Naive thymus-derived CD8-positive, alpha-beta T cell (primary cell): ENCODE results near the gene ARL2. TPM values are rescaled to one million over a fixed set of nuclear protein-coding genes. Genes with fewer than 3 reads are reported as not detected.
"Not testable (repeated sequence)": the region's sequence is repeated elsewhere in the genome, so short reads cannot be mapped to it uniquely, and the experiment has no call there.

ENCODE experiments used
- ATAC-seq, 2 donors: fragments of 150-1000 bp; cut with Tn5 transposase in 1 of 2; sonication (Bioruptor Pico), chemical (Tn5 transposase) in 1 of 2; 1 replicate in 1 of 2; 2 replicates in 1 of 2; pipeline ENCODE4 v1.10.0; 2021; ENCODE audit warnings: mild to moderate bottlenecking in 2 of 2, moderate library complexity in 2 of 2
- POLR2A ChIA-PET: fragments of 350-600 bp; sonication (Branson Sonifier 250); formaldehyde crosslinking; loops from one replicate; lab custom pipeline; 2021; ENCODE audit warnings: antibody characterized with exemption; lab: Charles Lee
- DNase-seq, 10 donors: peaks; one replicate each; pipeline versions ENCODE4 v3.0.0 to v3.0.0-alpha.2; 2020 to 2022
- H3K27ac Mint-ChIP-seq, 10 donors: one replicate each; pipeline ENCODE4 v1.8.0; 2020 to 2022; ENCODE audit warnings: mild to moderate bottlenecking in 10 of 10, mixed read lengths in 10 of 10, moderate library complexity in 4 of 10, inconsistent platforms in 1 of 10
- H3K27me3 Mint-ChIP-seq, 5 donors: one replicate each; pipeline ENCODE4 v1.8.0; 2021 to 2022; ENCODE audit warnings: mixed read lengths in 5 of 5
- H3K36me3 Mint-ChIP-seq, 3 donors: one replicate each; pipeline ENCODE4 v1.8.0; 2020 to 2022; ENCODE audit warnings: mixed read lengths in 3 of 3, mild to moderate bottlenecking in 2 of 3, inconsistent platforms in 1 of 3
- H3K4me1 Mint-ChIP-seq, 4 donors: one replicate each; pipeline ENCODE4 v1.8.0; 2021 to 2022; ENCODE audit warnings: mixed read lengths in 4 of 4
- H3K4me3 Mint-ChIP-seq, 10 donors: one replicate each; pipeline ENCODE4 v1.8.0; 2020 to 2022; ENCODE audit warnings: mild to moderate bottlenecking in 10 of 10, mixed read lengths in 10 of 10, moderate library complexity in 6 of 10, inconsistent platforms in 1 of 10
- H3K9me3 Mint-ChIP-seq, 9 donors: one replicate each; pipeline ENCODE4 v1.8.0; 2020 to 2022; ENCODE audit warnings: mixed read lengths in 9 of 9, mild to moderate bottlenecking in 3 of 9, inconsistent platforms in 1 of 9, moderate library complexity in 1 of 9
- polyA plus RNA-seq, 3 donors: library from polyadenylated mRNA; unstranded; fragments of 300-500 nt; fragmentation: Illumina TruSeq; gene quantifications; one replicate each; pipeline ENCODE4 v1.2.3, GENCODE V29; 2021
- total RNA-seq, 8 experiments: library from RNA in 2 of 8; stranded (reverse) in 2 of 8; gene quantifications; one replicate each; pipeline ENCODE4 v1.2.3 and lab custom pipeline; 2021 to 2026

ARL2 gene
- total and polyA plus RNA-seq, 5 experiments from 2014 or later, result 37.0 to 135 (median 108) TPM

GRCh38 chr11:65013130-65013887 lies 651 bp upstream of the ARL2 start:
- DNase-seq (peak in 9 of 10 donors; percentile 84 to 95 (median 91)), ATAC-seq (peak; percentile 81 to 89)
- Mint-ChIP-seq H3K9me3 (no peaks in the 10 kb centered on the region), H3K27me3 (no peaks in the 10 kb centered on the region), H3K4me3 (peak overlapping the region; percentile 86 to 94 (median 89)), H3K36me3 (peaks cover 0 to 4% (median 3%) of the 10 kb centered on the region in 3 donors), H3K4me1 (peaks cover 17 to 31% (median 29%) of the 10 kb centered on the region in 4 donors), H3K27ac (peak overlapping the region; percentile 82 to 99 (median 94))
- POLR2A ChIA-PET, result interaction anchor here (0.5 to 2.9 kb wide), 15 partner anchors 14 to 234 kb away, joined by 3 to 23 read pairs (median 7); partner anchors contain the start of genes FAU, MRPL49, PPP2R5B and SAC3D1

- ATAC-seq (no peak), DNase-seq (no peak)
- Mint-ChIP-seq H3K27me3 (no peaks in the 10 kb centered on the region), H3K27ac (peak overlapping the region; percentile 84 to 97 (median 94)), H3K4me3 (peak overlapping the region; percentile 86 to 95 (median 90)), H3K4me1 (peaks cover 17 to 31% (median 29%) of the 10 kb centered on the region in 4 donors), H3K36me3 (peaks cover 0 to 11% (median 3%) of the 10 kb centered on the region in 3 donors), H3K9me3 (no peaks in the 10 kb centered on the region)
- POLR2A ChIA-PET, result interaction anchor here (0.7 to 2.9 kb wide), 16 partner anchors 9 to 161 kb away, joined by 3 to 23 read pairs (median 3); partner anchors contain the start of genes FAU, MRPL49, SAC3D1 and SNX15
Measured at GRCh38 chr11:65014726-65015227, 817 bp downstream of the ARL2 start.

- Mint-ChIP-seq H3K4me1 (peaks cover 17 to 33% (median 29%) of the 10 kb centered on the region in 4 donors), H3K9me3 (no peaks in the 10 kb centered on the region), H3K36me3 (peaks cover 0 to 12% (median 3%) of the 10 kb centered on the region in 3 donors), H3K27ac (peak overlapping the region in 4 of 10 donors; percentile 36 to 76 (median 42)), H3K4me3 (peak overlapping the region in 1 of 10 donors; percentile 28), H3K27me3 (no peaks in the 10 kb centered on the region)
- DNase-seq (no peak), ATAC-seq (no peak)
- POLR2A ChIA-PET, result interaction anchor here (0.6 to 1.2 kb wide), 2 partner anchors 48 to 102 kb away, joined by 3 read pairs; no protein-coding TSS in a partner anchor
Measured at GRCh38 chr11:65016705-65017104, 2.7 kb downstream of the ARL2 start.

GRCh38 chr11:65017937-65018336 lies 4.0 kb downstream of the ARL2 start:
- Mint-ChIP-seq H3K27me3 (no peaks in the 10 kb centered on the region), H3K9me3 (no peaks in the 10 kb centered on the region), H3K4me1 (peaks cover 15 to 31% (median 28%) of the 10 kb centered on the region in 4 donors), H3K36me3 (peaks cover 0 to 12% (median 3%) of the 10 kb centered on the region in 3 donors), H3K4me3 (no peak overlapping the region), H3K27ac (peak overlapping the region in 2 of 10 donors; percentile 40 to 60)
- DNase-seq (no peak), ATAC-seq (no peak)
- POLR2A ChIA-PET, result interaction anchor here (0.8 kb wide), 1 partner anchor 94 kb away, joined by 3 read pairs; the partner anchor contains the start of gene TM7SF2

- POLR2A ChIA-PET, result interaction anchor here (0.7 kb wide), 1 partner anchor 315 kb away, joined by 4 read pairs; no protein-coding TSS in a partner anchor
- H3K9me3 Mint-ChIP-seq, result no peaks in the 10 kb centered on the region
- H3K36me3 Mint-ChIP-seq, result peaks cover 0 to 12% (median 3%) of the 10 kb centered on the region in 3 donors
- no peak overlapping the region for H3K27ac Mint-ChIP-seq
- no peaks in the 10 kb centered on the region for H3K27me3 Mint-ChIP-seq
- H3K4me3 Mint-ChIP-seq, result no peak overlapping the region
- no peak for DNase-seq
- ATAC-seq, result no peak
- H3K4me1 Mint-ChIP-seq, result peaks cover 8 to 23% (median 19%) of the 10 kb centered on the region in 4 donors
Measured at GRCh38 chr11:65019824-65020223, 5.9 kb downstream of the ARL2 start.

GRCh38 chr11:65021003-65021402 lies 7.0 kb downstream of the ARL2 start:
- Mint-ChIP-seq H3K27me3 (no peaks in the 10 kb centered on the region), H3K4me1 (peaks cover 8 to 14% (median 11%) of the 10 kb centered on the region in 4 donors), H3K9me3 (no peaks in the 10 kb centered on the region), H3K4me3 (no peak overlapping the region), H3K27ac (no peak overlapping the region), H3K36me3 (peaks cover 0 to 12% (median 3%) of the 10 kb centered on the region in 3 donors)
- POLR2A ChIA-PET, result interaction anchor here (0.7 kb wide), 2 partner anchors 337 to 427 kb away, joined by 4 read pairs; no protein-coding TSS in a partner anchor
- no peak for DNase-seq
- ATAC-seq, result no peak

GRCh38 chr11:65021509-65021908 lies 7.5 kb downstream of the ARL2 start:
- no peak for ATAC-seq
- POLR2A ChIA-PET, result no interaction called here
- no peak for DNase-seq
- Mint-ChIP-seq H3K9me3 (no peaks in the 10 kb centered on the region), H3K27ac (no peak overlapping the region), H3K36me3 (peaks cover 0 to 11% (median 3%) of the 10 kb centered on the region in 3 donors), H3K4me1 (peaks cover 4 to 9% (median 7%) of the 10 kb centered on the region in 4 donors), H3K4me3 (no peak overlapping the region), H3K27me3 (no peaks in the 10 kb centered on the region)

GRCh38 chr11:65023502-65023901 lies 9.5 kb downstream of the ARL2 start:
- DNase-seq, H3K27me3 Mint-ChIP-seq, H3K9me3 Mint-ChIP-seq, H3K36me3 Mint-ChIP-seq, ATAC-seq, H3K4me3 Mint-ChIP-seq: not testable (repeated sequence)
- Mint-ChIP-seq H3K27ac (peak overlapping the region in 1 of 10 donors; percentile 11), H3K4me1 (peaks cover 7 to 19% (median 17%) of the 10 kb centered on the region in 4 donors)
- POLR2A ChIA-PET, result interaction anchor here (0.6 to 1.0 kb wide), 2 partner anchors 9 to 1948 kb away, joined by 3 read pairs; no protein-coding TSS in a partner anchor

- Mint-ChIP-seq H3K4me3 (peak overlapping the region; percentile 46 to 91 (median 84)), H3K36me3 (peaks cover 0 to 4% (median 0%) of the 10 kb centered on the region in 3 donors), H3K27ac (peak overlapping the region in 9 of 10 donors; percentile 79 to 96 (median 91)), H3K4me1 (peaks cover 7 to 23% (median 20%) of the 10 kb centered on the region in 4 donors), H3K9me3 (no peaks in the 10 kb centered on the region), H3K27me3 (no peaks in the 10 kb centered on the region)
- DNase-seq, result peak in 1 of 10 donors; percentile 21
- POLR2A ChIA-PET, result interaction anchor here (0.8 to 2.2 kb wide), 5 partner anchors 11 to 85 kb away, joined by 3 to 8 read pairs (median 5); partner anchors contain the start of genes ARL2, CDCA5, TM7SF2 and VPS51
- no peak for ATAC-seq
Measured at GRCh38 chr11:65026810-65027209, 12.8 kb downstream of the ARL2 start.

- peak within 1 kb of the TSS; percentile 79 to 96 (median 92) for H3K27ac Mint-ChIP-seq
Measured at GRCh38 chr11:65027213-65028067, 13.5 kb downstream of the ARL2 start, which contains the start of gene SNX15. TSS of gene SNX15 (plus strand) at chr11:65027439. CDS start at chr11:65027538, 99 bp downstream.

GRCh38 chr11:65032216-65032615 lies 18.3 kb downstream of the ARL2 start:
- H3K27ac Mint-ChIP-seq, result no peak overlapping the region
- peaks cover 0 to 23% (median 0%) of the 10 kb centered on the region in 3 donors for H3K36me3 Mint-ChIP-seq
- no peak overlapping the region for H3K4me3 Mint-ChIP-seq
- no peaks in the 10 kb centered on the region for H3K27me3 Mint-ChIP-seq
- DNase-seq (no peak), ATAC-seq (no peak)
- POLR2A ChIA-PET, result interaction anchor here (0.5 to 1.2 kb wide), 2 partner anchors 64 to 75 kb away, joined by 3 to 4 read pairs; partner anchors contain the start of gene VPS51
- H3K4me1 Mint-ChIP-seq, result peaks cover 3 to 19% (median 14%) of the 10 kb centered on the region in 4 donors
- H3K9me3 Mint-ChIP-seq, result no peaks in the 10 kb centered on the region

More at GRCh38 chr11:65027213-65028067, 13.5 kb downstream of the ARL2 start, which contains the start of gene SNX15:
- H3K36me3 Mint-ChIP-seq, result peaks cover 0 to 4% (median 0%) of the 10 kb centered on the region in 3 donors
- no peaks in the 10 kb centered on the region for H3K9me3 Mint-ChIP-seq
- DNase-seq (peak; percentile 73 to 96 (median 92)), ATAC-seq (peak; percentile 88 to 94)
- peak within 1 kb of the TSS; percentile 46 to 91 (median 84) for H3K4me3 Mint-ChIP-seq
- H3K4me1 Mint-ChIP-seq, result peaks cover 7 to 23% (median 20%) of the 10 kb centered on the region in 4 donors
- H3K27me3 Mint-ChIP-seq, result no peaks in the 10 kb centered on the region
- POLR2A ChIA-PET, result interaction anchor here (1.1 to 2.2 kb wide), 5 partner anchors 13 to 84 kb away, joined by 4 to 8 read pairs (median 5); partner anchors contain the start of genes ARL2, CDCA5, TM7SF2 and VPS51
